Inflammatory macrophage (primary cell): ENCODE results near the gene PTP4A2.
"Not testable (repeated sequence)": the region's sequence is repeated elsewhere in the genome, so short reads cannot be mapped to it uniquely, and the experiment has no call there.

Experiments
- DNase-seq, 2 donors: peaks; one replicate each; pipeline ENCODE4 v3.0.0-alpha.2; 2020 to 2022

The PTP4A2 gene

GRCh38 chr1:31924839-31925238 lies 13.3 kb downstream of the PTP4A2 start:
- DNase-seq: no peak

- DNase-seq: no peak
These were observed 14.2 kb downstream of the PTP4A2 start for GRCh38 chr1:31923901-31924535.

- DNase-seq: peak; percentile 47 to 96
These were observed 17.2 kb downstream of the PTP4A2 start for GRCh38 chr1:31920956-31921355.

GRCh38 chr1:31919591-31919990 lies 18.6 kb downstream of the PTP4A2 start:
- no peak for DNase-seq

- no peak for DNase-seq
These were observed 22.7 kb downstream of the PTP4A2 start for GRCh38 chr1:31915438-31915837.

- no peak for DNase-seq
These were observed 24.2 kb downstream of the PTP4A2 start for GRCh38 chr1:31913968-31914367.

- DNase-seq: no peak
These were observed 25.3 kb downstream of the PTP4A2 start for GRCh38 chr1:31912839-31913239.

GRCh38 chr1:31911994-31912780 lies 26.0 kb downstream of the PTP4A2 start:
- DNase-seq: no peak

- DNase-seq: peak; percentile 73 to 75
These were observed 27.2 kb downstream of the PTP4A2 start for GRCh38 chr1:31910933-31911332.

- DNase-seq: no peak
These were observed 28.5 kb downstream of the PTP4A2 start for GRCh38 chr1:31909691-31910090.

GRCh38 chr1:31906557-31906956 lies 31.6 kb downstream of the PTP4A2 start:
- DNase-seq: no peak

- DNase-seq: no peak
These were observed 32.5 kb downstream of the PTP4A2 start for GRCh38 chr1:31905681-31906080.

- DNase-seq: no peak
These were observed 33.1 kb downstream of the PTP4A2 start for GRCh38 chr1:31905093-31905509.

- DNase-seq: peak; percentile 71 to 79
These were observed 33.7 kb downstream of the PTP4A2 start for GRCh38 chr1:31904339-31905092.

GRCh38 chr1:31902510-31902860 lies 35.7 kb downstream of the PTP4A2 start:
- DNase-seq: no peak

- no peak for DNase-seq
These were observed 36.2 kb downstream of the PTP4A2 start for GRCh38 chr1:31901838-31902509.

- DNase-seq: no peak
These were observed 37.4 kb downstream of the PTP4A2 start for GRCh38 chr1:31900790-31901189.

GRCh38 chr1:31897526-31898100 lies 40.6 kb downstream of the PTP4A2 start:
- no peak for DNase-seq

GRCh38 chr1:31895474-31896198 lies 42.5 kb downstream of the PTP4A2 start:
- DNase-seq: not testable (repeated sequence)

- no peak for DNase-seq
These were observed 46.9 kb downstream of the PTP4A2 start for GRCh38 chr1:31891280-31891679.

- no peak for DNase-seq
These were observed 49.9 kb downstream of the PTP4A2 start for GRCh38 chr1:31888291-31888690.

- peak; percentile 48 to 69 for DNase-seq
These were observed 51.3 kb downstream of the PTP4A2 start for GRCh38 chr1:31886866-31887265.
